Measurements from ENCODE around the gene KLK5.

GRCh38 chr19:50931023-50931422 is 21.8 kb downstream of the KLK5 start:
- TF ChIP-seq POLR2AphosphoS2 (conservative IDR thresholded peaks at IDR 0.05; ENCODE audit: low read length) (no peak), CTCF (IDR thresholded peaks at IDR 0.05) (no peak), REST (IDR thresholded peaks at IDR 0.05) (no peak), PHF8 (IDR thresholded peaks at IDR 0.05; ENCODE audit: borderline replicate concordance, low read depth) (no peak), POLR2A (IDR thresholded peaks at IDR 0.05; ENCODE audit: low read length) (no peak), BHLHE40 (IDR thresholded peaks at IDR 0.05; ENCODE audit: low read depth, low read length) (no peak), EP300 (IDR thresholded peaks at IDR 0.05) (no peak), SMC3 (IDR thresholded peaks at IDR 0.05) (no peak), USF2 (IDR thresholded peaks at IDR 0.05) (no peak), RARB (CRISPR knock-in tag; IDR thresholded peaks at IDR 0.05) (no peak), MAZ (IDR thresholded peaks at IDR 0.05; ENCODE audit: borderline replicate concordance, low read depth, low read length) (no peak), CHD2 (IDR thresholded peaks at IDR 0.05; ENCODE audit: low read length, partially characterized antibody) (no peak), CHD4 (IDR thresholded peaks at IDR 0.05; ENCODE audit: borderline replicate concordance) (no peak)
